Neural progenitor cell (in vitro differentiated cells): ENCODE results near the gene RAPGEF5. TPM values are rescaled to one million over a fixed set of nuclear protein-coding genes. Genes with fewer than 3 reads are reported as not detected.

Experiments used
- DNase-seq: peaks from one replicate; pipeline ENCODE4 v3.0.0-alpha.2; 2016; ENCODE audit warnings: low spot score
- H2AFZ ChIP-seq: fragments of 200-600 bp; sonication (generic); replicated peaks from 2 replicates; pipeline ENCODE4 v1.6.1; 2016; ENCODE audit warnings: antibody characterized with exemption
- H3F3A ChIP-seq: fragments of 200-600 bp; sonication (generic); 2 replicates; pipeline ENCODE4 v1.6.1; 2016; ENCODE audit warnings: antibody characterized with exemption, low read depth
- H3K27ac ChIP-seq: fragments of 200-600 bp; sonication (generic); 2 replicates; pipeline ENCODE4 v1.5.1; 2016; ENCODE audit warnings: mild to moderate bottlenecking
- H3K27me3 ChIP-seq: fragments of 200-600 bp; sonication (generic); 2 replicates; pipeline ENCODE4 v1.6.1; 2016; ENCODE audit warnings: mild to moderate bottlenecking, moderate library complexity
- H3K36me3 ChIP-seq: fragments of 200-600 bp; sonication (generic); 2 replicates; pipeline ENCODE4 v1.5.1; 2016
- H3K4me1 ChIP-seq: fragments of 200-600 bp; sonication (generic); 2 replicates; pipeline ENCODE4 v1.6.1; 2016; ENCODE audit warnings: mixed run types
- H3K4me2 ChIP-seq: fragments of 200-600 bp; sonication (generic); 2 replicates; pipeline ENCODE4 v1.6.1; 2016
- H3K4me3 ChIP-seq: fragments of 200-600 bp; sonication (generic); 2 replicates; pipeline ENCODE4 v1.5.1; 2016
- H3K79me2 ChIP-seq: fragments of 200-600 bp; sonication (generic); 2 replicates; pipeline ENCODE4 v1.6.1; 2016; ENCODE audit warnings: low read depth
- H3K9ac ChIP-seq: fragments of 200-600 bp; sonication (generic); 2 replicates; pipeline ENCODE4 v1.6.1; 2016
- H3K9me3 ChIP-seq: fragments of 200-600 bp; sonication (generic); 2 replicates; pipeline ENCODE4 v1.5.1; 2016; ENCODE audit warnings: low read depth
- H4K20me1 ChIP-seq: fragments of 200-600 bp; sonication (generic); 2 replicates; pipeline ENCODE4 v1.6.1; 2016; ENCODE audit warnings: low read depth
- H3K27ac Mint-ChIP-seq: 3 replicates; pipeline ENCODE4 v1.8.0; 2021; ENCODE audit warnings: mixed read lengths
- H3K27me3 Mint-ChIP-seq: 2 replicates; pipeline ENCODE4 v1.8.0; 2022; ENCODE audit warnings: low read depth, mild to moderate bottlenecking, inconsistent platforms, moderate library complexity, mixed read lengths; ENCODE audit not compliant: insufficient read depth
- H3K36me3 Mint-ChIP-seq: 3 replicates; pipeline ENCODE4 v1.8.0; 2021; ENCODE audit warnings: mixed read lengths
- H3K4me1 Mint-ChIP-seq: 3 replicates; pipeline ENCODE4 v1.8.0; 2021; ENCODE audit warnings: mixed read lengths
- H3K4me3 Mint-ChIP-seq: 3 replicates; pipeline ENCODE4 v1.8.0; 2021; ENCODE audit warnings: mild to moderate bottlenecking, moderate library complexity, mixed read lengths
- H3K9me3 Mint-ChIP-seq: 3 replicates; pipeline ENCODE4 v1.8.0; 2020; ENCODE audit warnings: mixed read lengths
- CTCF ChIP-seq: fragments of 200-600 bp; sonication (generic); IDR thresholded peaks from 2 replicates; pipeline ENCODE4 v1.5.1; 2017; ENCODE audit warnings: antibody characterized with exemption, mild to moderate bottlenecking
- EZH2 ChIP-seq: fragments of 200-600 bp; sonication (generic); IDR thresholded peaks from 2 replicates; pipeline ENCODE4 v1.6.1; 2017; ENCODE audit warnings: antibody characterized with exemption, mild to moderate bottlenecking, moderate library complexity
- EZH2phosphoT487 ChIP-seq: fragments of 200-600 bp; sonication (generic); IDR thresholded peaks from 2 replicates; pipeline ENCODE4 v1.6.1; 2017; ENCODE audit warnings: antibody characterized with exemption
- total RNA-seq: library from RNA; depleted of rRNA; stranded (reverse); fragments of >200 nt; gene quantifications from 2 replicates; pipeline ENCODE4 v1.2.3, GENCODE V29; 2015; ENCODE audit warnings: low replicate concordance

The RAPGEF5 gene
- total RNA-seq, 1 donor from 2014 or later = 5.7 TPM

- Mint-ChIP-seq H3K4me3 (no peak overlapping the region), H3K27ac (no peak overlapping the region), H3K36me3 (no peaks in the 10 kb centered on the region), H3K9me3 (no peaks in the 10 kb centered on the region), H3K27me3 (peaks cover 6% of the 10 kb centered on the region), H3K4me1 (peaks cover 25% of the 10 kb centered on the region)
- Histone ChIP-seq H3K4me2 (no peak overlapping the region), H2AFZ (no peak overlapping the region), H3K4me3 (no peak overlapping the region), H3K9me3 (no peaks in the 10 kb centered on the region), H3K79me2 (no peaks in the 10 kb centered on the region), H3K36me3 (no peaks in the 10 kb centered on the region), H3K4me1 (peaks cover 4% of the 10 kb centered on the region), H3F3A (no peaks in the 10 kb centered on the region), H3K27ac (no peak overlapping the region), H3K9ac (no peak overlapping the region), H3K27me3 (no peaks in the 10 kb centered on the region), H4K20me1 (no peaks in the 10 kb centered on the region)
- no peak for DNase-seq
- TF ChIP-seq EZH2 (no peak), CTCF (no peak), EZH2phosphoT487 (no peak)
Measured at GRCh38 chr7:22200777-22201176, 156.2 kb downstream of the RAPGEF5 start.

- Histone ChIP-seq H3K9ac (no peak overlapping the region), H3K4me1 (peaks cover 9% of the 10 kb centered on the region), H3K27ac (no peak overlapping the region), H3K27me3 (no peaks in the 10 kb centered on the region), H2AFZ (no peak overlapping the region), H3K36me3 (no peaks in the 10 kb centered on the region), H3K4me3 (no peak overlapping the region), H3F3A (no peaks in the 10 kb centered on the region), H4K20me1 (no peaks in the 10 kb centered on the region), H3K4me2 (no peak overlapping the region), H3K79me2 (no peaks in the 10 kb centered on the region), H3K9me3 (no peaks in the 10 kb centered on the region)
- Mint-ChIP-seq H3K4me3 (no peak overlapping the region), H3K4me1 (peaks cover 31% of the 10 kb centered on the region), H3K27me3 (peaks cover 6% of the 10 kb centered on the region), H3K27ac (no peak overlapping the region), H3K9me3 (no peaks in the 10 kb centered on the region), H3K36me3 (no peaks in the 10 kb centered on the region)
- TF ChIP-seq EZH2 = no peak
- DNase-seq = no peak
Measured at GRCh38 chr7:22200238-22200637, 156.7 kb downstream of the RAPGEF5 start.

- H3K36me3 ChIP-seq = no peaks in the 10 kb centered on the region
- Mint-ChIP-seq H3K36me3 (no peaks in the 10 kb centered on the region), H3K27me3 (peaks cover 5% of the 10 kb centered on the region), H3K4me1 (peaks cover 59% of the 10 kb centered on the region), H3K4me3 (no peak overlapping the region), H3K9me3 (no peaks in the 10 kb centered on the region), H3K27ac (no peak overlapping the region)
- H3K9ac ChIP-seq = no peak overlapping the region
- H3K4me2 ChIP-seq = no peak overlapping the region
- peaks cover 35% of the 10 kb centered on the region for H3K4me1 ChIP-seq
- no peaks in the 10 kb centered on the region for H3K9me3 ChIP-seq
- H2AFZ ChIP-seq = no peak overlapping the region
- no peaks in the 10 kb centered on the region for H3K79me2 ChIP-seq
- no peak overlapping the region for H3K4me3 ChIP-seq
- H4K20me1 ChIP-seq = no peaks in the 10 kb centered on the region
- H3K27me3 ChIP-seq = no peaks in the 10 kb centered on the region
- DNase-seq = no peak
- TF ChIP-seq EZH2phosphoT487 (no peak), EZH2 (no peak), CTCF (no peak)
- H3K27ac ChIP-seq = no peak overlapping the region
- H3F3A ChIP-seq = peaks cover 25% of the 10 kb centered on the region
Measured at GRCh38 chr7:22197376-22197775, 159.6 kb downstream of the RAPGEF5 start.

- peaks cover 41% of the 10 kb centered on the region for H3K4me1 ChIP-seq
Measured at GRCh38 chr7:22196429-22196828, 160.5 kb downstream of the RAPGEF5 start.

More at GRCh38 chr7:22196429-22196828, 160.5 kb downstream of the RAPGEF5 start:
- no peak overlapping the region for H3K27ac Mint-ChIP-seq
- no peak for TF ChIP-seq EZH2phosphoT487
- DNase-seq = no peak
- no peak overlapping the region for H3K4me3 Mint-ChIP-seq
- H3K9ac ChIP-seq = no peak overlapping the region
- H3K36me3 Mint-ChIP-seq = no peaks in the 10 kb centered on the region
- no peaks in the 10 kb centered on the region for H4K20me1 ChIP-seq
- no peaks in the 10 kb centered on the region for H3K27me3 ChIP-seq
- no peak overlapping the region for H3K4me3 ChIP-seq
- H2AFZ ChIP-seq = no peak overlapping the region
- no peaks in the 10 kb centered on the region for H3K36me3 ChIP-seq
- H3F3A ChIP-seq = peaks cover 25% of the 10 kb centered on the region
- no peaks in the 10 kb centered on the region for H3K79me2 ChIP-seq
- H3K4me1 Mint-ChIP-seq = peaks cover 65% of the 10 kb centered on the region
- peaks cover 5% of the 10 kb centered on the region for H3K27me3 Mint-ChIP-seq
- H3K9me3 ChIP-seq = no peaks in the 10 kb centered on the region
- no peak overlapping the region for H3K27ac ChIP-seq
- H3K9me3 Mint-ChIP-seq = no peaks in the 10 kb centered on the region
- no peak overlapping the region for H3K4me2 ChIP-seq
